ENCODE data around the gene DAB2. TPM values are rescaled to one million over a fixed set of nuclear protein-coding genes. Genes with fewer than 3 reads are reported as not detected.

Gene DAB2
- total and polyA plus RNA-seq, 2 experiments from 2014 or later: 266 to 533 TPM

- Histone ChIP-seq H3K27ac (peak overlapping the region; percentile 64; the same call in 1 of the 2 replicates), H3K4me1 (ENCODE audit: insufficient read depth) (peaks cover 100% of the 10 kb centered on the region), H3K9me3 (ENCODE audit: low read depth) (no peaks in the 10 kb centered on the region), H3F3A (ENCODE audit: insufficient read depth) (peaks cover 97% of the 10 kb centered on the region), H3K9ac (no peak overlapping the region), H3K4me3 (peak overlapping the region; percentile 23; the same call in 1 of the 2 replicates), H3K36me3 (ENCODE audit: low read depth) (peaks cover 81% of the 10 kb centered on the region), H4K20me1 (ENCODE audit: insufficient read depth) (peaks cover 59% of the 10 kb centered on the region), H3K9me2 (ENCODE audit: insufficient read depth) (no peaks in the 10 kb centered on the region), H2AFZ (no peak overlapping the region), H3K27me3 (replicated peaks; ENCODE audit: insufficient read depth) (no peaks in the 10 kb centered on the region), H3K79me2 (ENCODE audit: insufficient read depth) (peaks cover 100% of the 10 kb centered on the region), H3K4me2 (ENCODE audit: unreplicated experiment) (peak overlapping the region; percentile 40)
- in situ Hi-C loops (cut with MboI): loop anchor here (10.0 kb wide), 1 partner anchor 130 kb away; no protein-coding TSS in a partner anchor
- peak; percentile 3 for DNase-seq
- TF ChIP-seq EZH2 (IDR thresholded peaks at IDR 0.05; ENCODE audit: insufficient read depth, poor library complexity, severe bottlenecking) (no peak), EZH2phosphoT487 (IDR thresholded peaks at IDR 0.05; ENCODE audit: insufficient read depth, low read depth) (no peak)
Observed at GRCh38 chr5:39414426-39414825, 10.4 kb downstream of the DAB2 start.

DNA sequence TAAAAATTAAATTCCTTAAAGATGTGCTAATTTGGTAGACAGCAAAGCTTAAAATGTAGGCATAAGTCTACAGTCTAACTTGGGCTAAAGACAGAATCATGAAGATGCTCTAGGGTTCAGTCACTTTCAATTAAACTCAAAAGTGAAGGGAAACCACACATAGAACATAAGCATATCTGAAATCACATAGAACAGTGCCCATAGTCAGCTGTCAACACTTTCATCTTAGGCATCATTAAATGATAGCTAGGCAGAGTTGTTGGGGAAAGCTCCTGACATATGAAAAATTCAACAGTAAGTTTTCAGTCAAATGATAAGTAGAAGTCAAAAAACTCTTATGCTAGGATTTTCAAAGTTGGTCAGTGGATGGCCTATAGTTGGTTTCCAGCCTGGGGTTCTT, 11.0 kb downstream of the DAB2 start:
- Histone ChIP-seq H3K9me3 (ENCODE audit: low read depth) (no peaks in the 10 kb centered on the region), H2AFZ (no peak overlapping the region), H4K20me1 (ENCODE audit: insufficient read depth) (peaks cover 65% of the 10 kb centered on the region), H3K4me2 (ENCODE audit: unreplicated experiment) (peak overlapping the region; percentile 40), H3K4me1 (ENCODE audit: insufficient read depth) (peaks cover 100% of the 10 kb centered on the region), H3K79me2 (ENCODE audit: insufficient read depth) (peaks cover 100% of the 10 kb centered on the region), H3K36me3 (ENCODE audit: low read depth) (peaks cover 88% of the 10 kb centered on the region), H3K9ac (0 out of 2 replicates have a peak overlapping the region, but pooled peaks have one; percentile 3), H3K4me3 (0 out of 2 replicates have a peak overlapping the region, but pooled peaks have one; percentile 23), H3K9me2 (ENCODE audit: insufficient read depth) (no peaks in the 10 kb centered on the region), H3F3A (ENCODE audit: insufficient read depth) (peaks cover 97% of the 10 kb centered on the region), H3K27me3 (replicated peaks; ENCODE audit: insufficient read depth) (no peaks in the 10 kb centered on the region), H3K27ac (peak overlapping the region; percentile 64)
- in situ Hi-C loops (cut with MboI): loop anchor here (10.0 kb wide), 1 partner anchor 131 kb away; no protein-coding TSS in a partner anchor
- DNase-seq: peak; percentile 3
- TF ChIP-seq EZH2phosphoT487 (IDR thresholded peaks at IDR 0.05; ENCODE audit: insufficient read depth, low read depth) (no peak), EZH2 (IDR thresholded peaks at IDR 0.05; ENCODE audit: insufficient read depth, poor library complexity, severe bottlenecking) (no peak)

- in situ Hi-C loops (cut with MboI): loop anchor here (10.0 kb wide), 1 partner anchor 132 kb away; no protein-coding TSS in a partner anchor
- Histone ChIP-seq H3K36me3 (ENCODE audit: low read depth) (peaks cover 93% of the 10 kb centered on the region), H3K9ac (peak overlapping the region; percentile 3), H3F3A (ENCODE audit: insufficient read depth) (peaks cover 97% of the 10 kb centered on the region), H3K27me3 (replicated peaks; ENCODE audit: insufficient read depth) (no peaks in the 10 kb centered on the region), H3K27ac (peak overlapping the region; percentile 64), H3K9me2 (ENCODE audit: insufficient read depth) (no peaks in the 10 kb centered on the region), H3K4me3 (peak overlapping the region; percentile 2; the same call in 1 of the 2 replicates), H2AFZ (no peak overlapping the region), H3K9me3 (ENCODE audit: low read depth) (no peaks in the 10 kb centered on the region), H3K79me2 (ENCODE audit: insufficient read depth) (peaks cover 100% of the 10 kb centered on the region), H3K4me2 (ENCODE audit: unreplicated experiment) (peak overlapping the region; percentile 40), H4K20me1 (ENCODE audit: insufficient read depth) (peaks cover 74% of the 10 kb centered on the region), H3K4me1 (ENCODE audit: insufficient read depth) (peaks cover 99% of the 10 kb centered on the region)
- WGBS, 2 experiments (ENCODE audit: low coverage in 1 of 2, low lambda C conversion rate in 2 of 2, missing lambda C conversion rate in 2 of 2): 35 to 39% methylated on average over 5 of the region's 5 CpGs
- DNase-seq: peak; percentile 63
- no peak for TF ChIP-seq EZH2phosphoT487 (IDR thresholded peaks at IDR 0.05; ENCODE audit: insufficient read depth, low read depth)
- TF ChIP-seq EZH2 (IDR thresholded peaks at IDR 0.05; ENCODE audit: insufficient read depth, poor library complexity, severe bottlenecking): no peak
Observed at GRCh38 chr5:39412721-39413394, 11.9 kb downstream of the DAB2 start.

GRCh38 chr5:39411985-39412384, 12.8 kb downstream of the DAB2 start:
- H3K27ac ChIP-seq: peak overlapping the region; percentile 64
- no peaks in the 10 kb centered on the region for H3K9me2 ChIP-seq (ENCODE audit: insufficient read depth)
- H3K4me1 ChIP-seq (ENCODE audit: insufficient read depth): peaks cover 99% of the 10 kb centered on the region
- H3K9me3 ChIP-seq (ENCODE audit: low read depth): no peaks in the 10 kb centered on the region
- DNase-seq: peak; percentile 37
- H3K36me3 ChIP-seq (ENCODE audit: low read depth): peaks cover 93% of the 10 kb centered on the region
- TF ChIP-seq EZH2phosphoT487 (IDR thresholded peaks at IDR 0.05; ENCODE audit: insufficient read depth, low read depth) (no peak), EZH2 (IDR thresholded peaks at IDR 0.05; ENCODE audit: insufficient read depth, poor library complexity, severe bottlenecking) (no peak)
- H3K9ac ChIP-seq: 0 out of 2 replicates have a peak overlapping the region, but pooled peaks have one; percentile 3
- H4K20me1 ChIP-seq (ENCODE audit: insufficient read depth): peaks cover 81% of the 10 kb centered on the region
- no peak overlapping the region for H2AFZ ChIP-seq
- H3K4me2 ChIP-seq (ENCODE audit: unreplicated experiment): peak overlapping the region; percentile 40
- WGBS, 2 experiments (ENCODE audit: low coverage in 1 of 2, low lambda C conversion rate in 2 of 2, missing lambda C conversion rate in 2 of 2): 91 to 93% methylated on average over 4 of the region's 4 CpGs
- no peak overlapping the region for H3K4me3 ChIP-seq
- H3F3A ChIP-seq (ENCODE audit: insufficient read depth): peaks cover 98% of the 10 kb centered on the region
- peaks cover 100% of the 10 kb centered on the region for H3K79me2 ChIP-seq (ENCODE audit: insufficient read depth)
- no peaks in the 10 kb centered on the region for H3K27me3 ChIP-seq (replicated peaks; ENCODE audit: insufficient read depth)
- in situ Hi-C loops (cut with MboI): loop anchor here (10.0 kb wide), 1 partner anchor 133 kb away; no protein-coding TSS in a partner anchor
